Renal cortex interstitium (tissue), 11 donors: ENCODE measurements around the gene BID. TPM values are rescaled to one million over a fixed set of nuclear protein-coding genes. Genes with fewer than 3 reads are reported as not detected.

Source experiments
- DNase-seq, 11 donors: peaks; one replicate each; pipeline ENCODE4 v3.0.0-alpha.2; 2013; ENCODE audit warnings: low read depth in 9 of 11, low spot score in 4 of 11; ENCODE audit errors: extremely low read depth in 1 of 11
- polyA plus RNA-seq, 3 donors: library from polyadenylated mRNA; unstranded; fragments of 120-200 nt; gene quantifications; one replicate each; pipeline ENCODE4 v1.2.1, GENCODE V29; 2013; ENCODE audit not compliant: insufficient read length in 3 of 3

The BID gene
- polyA plus RNA-seq, 3 donors = 14.2 to 22.2 (median 17.5) TPM

GRCh38 chr22:17788528-17789378 is 14.5 kb upstream of the BID start:
- DNase-seq = no peak

- DNase-seq = no peak
Observed at GRCh38 chr22:17787716-17788330, 13.6 kb upstream of the BID start.

GRCh38 chr22:17787241-17787640 is 13.0 kb upstream of the BID start:
- DNase-seq = no peak

GRCh38 chr22:17786435-17787161 is 12.3 kb upstream of the BID start:
- no peak for DNase-seq

- no peak for DNase-seq
Observed at GRCh38 chr22:17785185-17786184, 11.2 kb upstream of the BID start.

GRCh38 chr22:17784776-17785175 is 10.5 kb upstream of the BID start:
- DNase-seq = no peak

- no peak for DNase-seq
Observed at GRCh38 chr22:17783773-17784480, 9.7 kb upstream of the BID start.

GRCh38 chr22:17783312-17783711 is 9.0 kb upstream of the BID start:
- no peak for DNase-seq

- no peak for DNase-seq
Observed at GRCh38 chr22:17782621-17783020, 8.4 kb upstream of the BID start.

- no peak for DNase-seq
Observed at GRCh38 chr22:17782158-17782557, 7.9 kb upstream of the BID start.

GRCh38 chr22:17781319-17782031 is 7.2 kb upstream of the BID start:
- no peak for DNase-seq

GRCh38 chr22:17780741-17781318 is 6.6 kb upstream of the BID start:
- no peak for DNase-seq

- DNase-seq = no peak
Observed at GRCh38 chr22:17780116-17780740, 6.0 kb upstream of the BID start.

- DNase-seq = no peak
Observed at GRCh38 chr22:17779286-17780115, 5.2 kb upstream of the BID start.

- DNase-seq = no peak
Observed at GRCh38 chr22:17778412-17778976, 4.2 kb upstream of the BID start.

- DNase-seq = no peak
Observed at GRCh38 chr22:17777717-17778044, 3.4 kb upstream of the BID start.
